K562 (cell line): ENCODE data around the gene PSPH. TPM values are rescaled to one million over a fixed set of nuclear protein-coding genes. Genes with fewer than 3 reads are reported as not detected.

Experiments used
- ATF3 ChIP-seq, 2 experiments: fragments of 450-650 bp in 1 of 2; sonication (generic) in 1 of 2; formaldehyde crosslinking in 1 of 2; IDR thresholded peaks in 1 of 2; conservative IDR thresholded peaks in 1 of 2; 2 replicates each; pipeline versions ENCODE4 v1.6.1 to v1.8.1; 2016 to 2023; ENCODE audit warnings: mild to moderate bottlenecking in 2 of 2, moderate library complexity in 2 of 2, inconsistent platforms in 1 of 2, missing genetic modification reagents in 1 of 2
- CREB1 ChIP-seq, 2 experiments: sonication (generic) in 1 of 2; formaldehyde crosslinking in 1 of 2; IDR thresholded peaks; 2 replicates each; pipeline versions ENCODE4 v1.6.1 to v1.8.0; 2012 to 2022; ENCODE audit warnings: inconsistent platforms in 1 of 2, mild to moderate bottlenecking in 1 of 2, missing genetic modification reagents in 1 of 2, moderate library complexity in 1 of 2
- CTCFL ChIP-seq: IDR thresholded peaks from 2 replicates; pipeline ENCODE4 v1.6.1; 2011; ENCODE audit warnings: borderline replicate concordance, low read depth, mild to moderate bottlenecking, moderate library complexity, low read length; ENCODE audit not compliant: insufficient read depth, poor library complexity, severe bottlenecking
- FOXJ2 ChIP-seq: fragments of 200-800 bp; sonication (Bioruptor generic); IDR thresholded peaks from 2 replicates; pipeline ENCODE4 v1.6.1; 2016; ENCODE audit warnings: missing genetic modification characterization, missing compliant biosample characterization
- GABPB1 ChIP-seq: sonication (generic); formaldehyde crosslinking; IDR thresholded peaks from 2 replicates; pipeline ENCODE4 v1.8.0; 2022; ENCODE audit warnings: mild to moderate bottlenecking, missing genetic modification reagents
- HDGF ChIP-seq: fragments of 450-650 bp; IDR thresholded peaks from 2 replicates; pipeline ENCODE4 v1.6.1; 2016
- MAFG ChIP-seq: fragments of 450-650 bp; conservative IDR thresholded peaks from 2 replicates; pipeline ENCODE4 v1.6.1; 2016; ENCODE audit warnings: missing genetic modification characterization, missing compliant biosample characterization
- MAX ChIP-seq: sonication (generic); formaldehyde crosslinking; IDR thresholded peaks from 2 replicates; pipeline ENCODE4 v1.9.0; 2022; ENCODE audit warnings: mild to moderate bottlenecking, missing genetic modification reagents
- MYBL2 ChIP-seq, 2 experiments: fragments of 450-650 bp in 1 of 2; sonication (generic) in 1 of 2; formaldehyde crosslinking in 1 of 2; IDR thresholded peaks; 2 replicates each; pipeline versions ENCODE4 v1.6.1 to v1.8.1; 2017 to 2022; ENCODE audit warnings: borderline replicate concordance in 1 of 2, inconsistent platforms in 1 of 2, low read depth in 1 of 2, mild to moderate bottlenecking in 1 of 2, missing genetic modification reagents in 1 of 2, moderate library complexity in 1 of 2
- TFAP4 ChIP-seq: sonication (generic); formaldehyde crosslinking; IDR thresholded peaks from 2 replicates; pipeline ENCODE4 v1.8.0; 2022; ENCODE audit warnings: missing genetic modification reagents, mild to moderate bottlenecking, moderate library complexity, borderline replicate concordance
- ZBTB26 ChIP-seq: fragments of 450-650 bp; formaldehyde crosslinking; IDR thresholded peaks from 2 replicates; pipeline ENCODE4 v1.4.0; 2022; ENCODE audit warnings: missing genetic modification characterization
- ZBTB7A ChIP-seq: IDR thresholded peaks from 2 replicates; pipeline ENCODE4 v1.6.1; 2011; ENCODE audit warnings: low read depth, mild to moderate bottlenecking, low read length, moderate library complexity, borderline replicate concordance; ENCODE audit not compliant: control insufficient read depth
- ZBTB9 ChIP-seq: fragments of 450-650 bp; formaldehyde crosslinking; IDR thresholded peaks from 2 replicates; pipeline ENCODE4 v1.4.0; 2020; ENCODE audit warnings: mild to moderate bottlenecking, moderate library complexity
- ZNF277 ChIP-seq: fragments of 250-450 bp; sonication (Bioruptor Pico); IDR thresholded peaks from 2 replicates; pipeline ENCODE4 v1.8.0; 2022; ENCODE audit warnings: inconsistent platforms, mild to moderate bottlenecking, moderate library complexity, borderline replicate concordance
- ZNF764 ChIP-seq: fragments of 250-450 bp; sonication (Bioruptor Pico); IDR thresholded peaks from 2 replicates; pipeline ENCODE4 v1.4.0; 2020; ENCODE audit warnings: low read depth, mild to moderate bottlenecking, moderate library complexity
- ZSCAN29 ChIP-seq: fragments of 450-650 bp; IDR thresholded peaks from 2 replicates; pipeline ENCODE4 v1.6.1; 2017
- polyA plus RNA-seq, 8 experiments: library from polyadenylated mRNA; depleted of rRNA in 4 of 8; stranded (reverse) in 5 of 8; unstranded in 3 of 8; fragments of >200 nt; fragmentation: Nextera tagmentation in 2 of 8; fragmentation: Illumina TruSeq in 1 of 8; extraction: Ambion mirVana in 2 of 8; extraction: Trizol in 1 of 8; gene quantifications; 2 replicates each; pipeline versions ENCODE4 v1.2.1 to v1.2.3, GENCODE V29; 2011 to 2014; ENCODE audit warnings: inconsistent platforms in 1 of 8, missing spikeins in 1 of 8
- total RNA-seq, 7 experiments: library from RNA; depleted of rRNA in 6 of 7; stranded (reverse); fragments of >200 nt in 6 of 7; fragmentation: Illumina TruSeq in 2 of 7; extraction: Trizol in 2 of 7; gene quantifications; 2 replicates each; pipeline versions ENCODE4 v1.2.1 to v1.2.3, GENCODE V29; 2011 to 2021; ENCODE audit warnings: low replicate concordance in 1 of 7

PSPH gene
- total and polyA plus RNA-seq, 9 of the 15 experiments (the other 6 are each of a cell fraction or from before 2014, with no cell fraction given): 6.3 to 46.8 (median 20.2) TPM

GRCh38 chr7:56051339-56052191 lies at the start of gene PSPH, which contains the start of gene CCT6A (continued):
- TF ChIP-seq CREB1 (IDR thresholded peaks at IDR 0.05) (peak; percentile 80), CREB1 (CRISPR knock-in tag; IDR thresholded peaks at IDR 0.05) (peak; percentile 88), GABPB1 (peak; percentile 56; the same call in 1 of the 2 replicates), TFAP4 (CRISPR knock-in tag) (peak; percentile 74; the same call in 1 of the 2 replicates), MAFG (tag) (no peak), ZSCAN29 (peak; percentile 73; the same call in 1 of the 2 replicates), MYBL2 (IDR thresholded peaks at IDR 0.05; ENCODE audit: low read depth) (no peak), MYBL2 (CRISPR knock-in tag; IDR thresholded peaks at IDR 0.05; ENCODE audit: borderline replicate concordance) (no peak), HDGF (no peak), MAX (CRISPR knock-in tag) (peak; percentile 92), ZBTB9 (CRISPR knock-in tag) (0 out of 2 replicates have a peak, but pooled peaks have one; percentile 59), ZBTB26 (no peak), ZNF277 (CRISPR knock-in tag) (no peak), ATF3 (IDR thresholded peaks at IDR 0.05) (no peak; the same call in 1 of the 2 replicates), ATF3 (CRISPR knock-in tag; conservative IDR thresholded peaks at IDR 0.05) (no peak), ZBTB7A (peak; percentile 74; the same call in 1 of the 2 replicates), CTCFL (no peak), FOXJ2 (tag) (no peak), ZNF764 (no peak)
